Measurements from ENCODE around the gene RCL1.
A peak's percentile ranks its signal among the peaks of the same experiment; 100 is the strongest.

RCL1 gene

GRCh38 chr9:4811824-4812223 is 19.1 kb downstream of the RCL1 start:
- DNase-seq (ENCODE audit: low read depth in 2 of 2): no peak

- no peak for DNase-seq (ENCODE audit: low read depth in 2 of 2)
Measured at GRCh38 chr9:4812858-4813257, 20.1 kb downstream of the RCL1 start.

GRCh38 chr9:4814913-4815312 is 22.2 kb downstream of the RCL1 start:
- no peak for DNase-seq (ENCODE audit: low read depth in 2 of 2)

- no peak for DNase-seq (ENCODE audit: low read depth in 2 of 2)
Measured at GRCh38 chr9:4815381-4815956, 22.7 kb downstream of the RCL1 start.

GRCh38 chr9:4820168-4820567 is 27.4 kb downstream of the RCL1 start:
- DNase-seq (ENCODE audit: low read depth in 2 of 2): no peak

- no peak for DNase-seq (ENCODE audit: low read depth in 2 of 2)
Measured at GRCh38 chr9:4821133-4821532, 28.4 kb downstream of the RCL1 start.

- no peak for DNase-seq (ENCODE audit: low read depth in 2 of 2)
Measured at GRCh38 chr9:4822057-4822456, 29.3 kb downstream of the RCL1 start.

- DNase-seq (ENCODE audit: low read depth in 2 of 2): no peak
Measured at GRCh38 chr9:4826417-4827166, 33.8 kb downstream of the RCL1 start.

- DNase-seq (ENCODE audit: low read depth in 2 of 2): no peak
Measured at GRCh38 chr9:4827224-4827623, 34.5 kb downstream of the RCL1 start.

GRCh38 chr9:4828761-4829160 is 36.0 kb downstream of the RCL1 start:
- no peak for DNase-seq (ENCODE audit: low read depth in 2 of 2)

- no peak for DNase-seq (ENCODE audit: low read depth in 2 of 2)
Measured at GRCh38 chr9:4829969-4830368, 37.2 kb downstream of the RCL1 start.

- no peak for DNase-seq (ENCODE audit: low read depth in 2 of 2)
Measured at GRCh38 chr9:4830699-4831098, 38.0 kb downstream of the RCL1 start.

GRCh38 chr9:4831119-4831518 is 38.4 kb downstream of the RCL1 start:
- DNase-seq (ENCODE audit: low read depth in 2 of 2): no peak

GRCh38 chr9:4831944-4832343 is 39.2 kb downstream of the RCL1 start:
- no peak for DNase-seq (ENCODE audit: low read depth in 2 of 2)

GRCh38 chr9:4832786-4833579 is 40.2 kb downstream of the RCL1 start:
- DNase-seq (ENCODE audit: low read depth in 2 of 2): peak; percentile 20 to 54

- DNase-seq (ENCODE audit: low read depth in 2 of 2): no peak
Measured at GRCh38 chr9:4833781-4834560, 41.2 kb downstream of the RCL1 start.

- DNase-seq (ENCODE audit: low read depth in 2 of 2): no peak
Measured at GRCh38 chr9:4836676-4837075, 43.9 kb downstream of the RCL1 start.

GRCh38 chr9:4837261-4838188 is 44.8 kb downstream of the RCL1 start:
- DNase-seq (ENCODE audit: low read depth in 2 of 2): no peak

- DNase-seq (ENCODE audit: low read depth in 2 of 2): no peak
Measured at GRCh38 chr9:4838189-4838546, 45.4 kb downstream of the RCL1 start.

- no peak for DNase-seq (ENCODE audit: low read depth in 2 of 2)
Measured at GRCh38 chr9:4839470-4839912, 46.7 kb downstream of the RCL1 start.

- no peak for DNase-seq (ENCODE audit: low read depth in 2 of 2)
Measured at GRCh38 chr9:4840018-4840417, 47.3 kb downstream of the RCL1 start.

Measured in stimulated activated CD4-positive, alpha-beta T cell treated with anti-CD3 and anti-CD28 coated beads, Interleukin-4, amount 100 ng/mL, for 48 hours (primary cell).